Mucosa of rectum (tissue), 2 donors: Measurements from ENCODE around the gene KLHL1.

Experiments used
- H3K27ac ChIP-seq, 2 donors: one replicate each; pipeline ENCODE4 v1.7.0; 2013; ENCODE audit warnings: inconsistent platforms in 2 of 2, low read depth in 2 of 2, low read length in 2 of 2
- H3K27me3 ChIP-seq, 2 donors: one replicate each; pipeline ENCODE4 v1.7.0; 2013; ENCODE audit warnings: low read length in 2 of 2; ENCODE audit not compliant: control insufficient read depth in 2 of 2, insufficient read depth in 2 of 2
- H3K36me3 ChIP-seq, 2 donors: one replicate each; pipeline ENCODE4 v1.7.0; 2013; ENCODE audit warnings: low read length in 2 of 2; ENCODE audit not compliant: control insufficient read depth in 2 of 2, insufficient read depth in 2 of 2
- H3K4me1 ChIP-seq, 2 donors: one replicate each; pipeline ENCODE4 v1.7.0; 2013; ENCODE audit warnings: low read length in 2 of 2, mild to moderate bottlenecking in 1 of 2; ENCODE audit not compliant: control insufficient read depth in 2 of 2, insufficient read depth in 2 of 2
- H3K4me3 ChIP-seq, 2 donors: one replicate each; pipeline ENCODE4 v1.7.0; 2013; ENCODE audit warnings: low read length in 2 of 2
- H3K9ac ChIP-seq, 2 donors: one replicate each; pipeline ENCODE4 v1.7.0; 2013; ENCODE audit warnings: low read length in 2 of 2, low read depth in 1 of 2, mild to moderate bottlenecking in 1 of 2
- H3K9me3 ChIP-seq, 2 donors: one replicate each; pipeline ENCODE4 v1.7.0; 2013; ENCODE audit warnings: low read length in 2 of 2; ENCODE audit not compliant: control insufficient read depth in 2 of 2
- donor health status: healthy.
- donor health status: Normal muscosa, but diverticular disease.

Gene KLHL1

DNA sequence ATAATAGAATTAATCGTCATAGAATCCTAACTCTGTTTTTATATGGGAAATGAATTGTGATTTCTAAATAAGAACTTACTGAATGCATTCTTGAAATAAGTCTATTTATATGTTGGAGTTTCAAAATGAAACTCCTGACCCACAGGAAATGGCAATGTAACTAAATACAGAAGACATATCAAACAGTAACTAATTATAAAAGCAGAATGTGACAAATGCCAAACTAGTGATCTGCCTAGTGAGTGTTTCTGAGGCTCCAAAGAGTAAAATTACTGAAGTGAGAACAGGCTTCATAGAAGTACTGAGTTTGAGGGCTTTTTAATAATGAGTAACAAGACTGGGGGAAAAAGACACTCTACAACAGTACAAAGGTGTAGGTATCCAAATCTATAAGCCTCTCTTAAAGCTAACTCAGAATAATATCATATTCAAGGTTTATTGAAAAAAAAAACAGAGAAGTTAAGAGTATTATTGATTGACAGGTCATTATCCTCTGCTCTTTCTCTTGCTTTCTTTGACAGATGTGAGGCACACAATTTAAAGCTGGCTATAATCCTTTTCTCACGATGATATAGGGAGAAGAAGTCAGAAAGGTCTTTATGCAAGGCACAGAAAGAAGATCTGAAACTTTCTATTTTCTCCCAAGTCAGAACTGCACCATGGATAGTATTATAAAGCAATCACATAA is 18.1 kb downstream of the KLHL1 start:
- Histone ChIP-seq H3K27me3 (no peaks in the 10 kb centered on the region), H3K9me3 (no peaks in the 10 kb centered on the region), H3K4me3 (no peak overlapping the region), H3K4me1 (no peaks in the 10 kb centered on the region), H3K9ac (no peak overlapping the region), H3K27ac (no peak overlapping the region), H3K36me3 (no peaks in the 10 kb centered on the region)

DNA sequence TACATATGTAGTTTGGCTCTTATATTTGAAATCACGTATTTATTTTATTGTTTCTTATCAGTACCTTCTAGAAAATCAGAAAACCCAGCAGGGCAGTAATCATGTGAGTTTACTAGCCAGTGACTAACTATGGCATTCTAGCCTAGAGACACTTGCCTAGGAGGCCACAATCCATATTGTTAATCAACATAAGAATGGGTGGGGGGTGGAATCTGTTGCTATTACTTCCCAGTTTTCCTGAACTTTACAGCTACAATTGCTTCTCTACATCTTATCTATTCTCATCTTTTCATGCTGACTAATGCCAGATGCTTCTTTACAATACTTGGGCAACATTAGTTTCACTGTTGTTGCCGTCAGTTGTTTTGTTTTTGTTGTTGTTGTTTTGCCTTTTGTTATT is 19.3 kb downstream of the KLHL1 start:
- H3K4me1 ChIP-seq: no peaks in the 10 kb centered on the region
- no peaks in the 10 kb centered on the region for H3K9me3 ChIP-seq
- H3K27me3 ChIP-seq: no peaks in the 10 kb centered on the region
- no peak overlapping the region for H3K4me3 ChIP-seq
- H3K27ac ChIP-seq: no peak overlapping the region
- H3K9ac ChIP-seq: no peak overlapping the region
- H3K36me3 ChIP-seq: no peaks in the 10 kb centered on the region

DNA sequence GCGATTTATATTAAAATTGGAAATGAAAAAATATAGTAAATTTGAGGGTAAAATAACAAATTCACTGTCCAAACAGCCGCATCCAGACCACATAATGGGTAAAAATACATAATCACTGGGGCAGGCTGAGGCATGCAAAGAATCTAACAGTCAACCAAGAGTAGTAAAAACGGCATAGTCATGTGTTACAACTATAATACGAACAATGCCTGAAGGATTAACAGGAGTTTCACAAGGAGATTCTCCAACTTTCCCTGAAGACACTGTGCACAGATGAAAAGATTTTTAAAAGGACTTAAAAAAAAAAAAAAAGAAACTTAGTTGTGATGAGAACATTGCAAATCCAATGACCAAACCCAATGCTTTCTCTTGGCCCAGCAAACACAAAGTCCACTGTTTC is 21.0 kb downstream of the KLHL1 start:
- Histone ChIP-seq H3K27me3 (no peaks in the 10 kb centered on the region), H3K4me3 (no peak overlapping the region), H3K9ac (no peak overlapping the region), H3K4me1 (no peaks in the 10 kb centered on the region), H3K9me3 (no peaks in the 10 kb centered on the region), H3K27ac (no peak overlapping the region), H3K36me3 (no peaks in the 10 kb centered on the region)

DNA sequence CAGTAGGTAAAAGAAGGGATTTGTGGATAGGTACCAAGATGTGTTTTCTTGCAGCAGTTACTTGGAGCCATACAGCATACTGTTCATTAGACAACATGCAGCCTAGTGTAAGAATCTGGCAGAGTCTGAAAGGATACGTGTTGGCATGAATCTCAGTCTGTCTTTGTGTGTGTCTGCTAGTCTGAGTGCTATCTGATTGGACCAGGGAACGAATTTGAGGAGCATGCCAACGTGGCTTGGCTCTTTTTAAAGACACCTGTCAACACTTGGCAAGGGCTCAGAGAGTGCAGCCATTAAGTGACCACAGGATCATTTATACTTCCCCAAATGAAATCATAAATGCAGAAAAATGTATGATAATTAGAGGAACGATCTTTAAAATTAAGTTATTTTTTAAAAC is 28.2 kb downstream of the KLHL1 start:
- Histone ChIP-seq H3K27me3 (no peaks in the 10 kb centered on the region), H3K36me3 (no peaks in the 10 kb centered on the region), H3K4me3 (no peak overlapping the region), H3K9ac (no peak overlapping the region), H3K4me1 (no peaks in the 10 kb centered on the region), H3K9me3 (no peaks in the 10 kb centered on the region), H3K27ac (no peak overlapping the region)

DNA sequence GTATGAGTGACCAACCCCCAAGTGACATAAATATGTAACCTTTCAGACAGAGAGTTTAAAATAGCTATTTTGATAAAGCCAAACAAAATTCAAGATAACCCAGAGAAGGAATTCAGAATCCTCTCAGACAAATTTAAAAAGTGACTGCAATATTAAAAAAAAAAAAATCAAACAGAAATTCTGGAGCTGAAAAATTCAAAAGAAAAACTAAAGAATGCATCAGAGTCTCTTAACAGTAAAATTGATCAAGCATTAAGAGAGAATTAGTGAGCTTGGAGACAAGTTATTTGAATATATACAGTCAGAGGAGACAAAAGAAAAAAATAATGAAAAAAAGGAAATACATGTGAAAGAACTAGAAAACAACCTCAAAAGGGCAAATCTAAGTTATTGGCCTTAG is 53.7 kb downstream of the KLHL1 start:
- H3K27me3 ChIP-seq: no peaks in the 10 kb centered on the region
- H3K9ac ChIP-seq: no peak overlapping the region
- no peaks in the 10 kb centered on the region for H3K36me3 ChIP-seq
- H3K4me3 ChIP-seq: no peak overlapping the region
- no peak overlapping the region for H3K27ac ChIP-seq
- no peaks in the 10 kb centered on the region for H3K9me3 ChIP-seq
- no peaks in the 10 kb centered on the region for H3K4me1 ChIP-seq

DNA sequence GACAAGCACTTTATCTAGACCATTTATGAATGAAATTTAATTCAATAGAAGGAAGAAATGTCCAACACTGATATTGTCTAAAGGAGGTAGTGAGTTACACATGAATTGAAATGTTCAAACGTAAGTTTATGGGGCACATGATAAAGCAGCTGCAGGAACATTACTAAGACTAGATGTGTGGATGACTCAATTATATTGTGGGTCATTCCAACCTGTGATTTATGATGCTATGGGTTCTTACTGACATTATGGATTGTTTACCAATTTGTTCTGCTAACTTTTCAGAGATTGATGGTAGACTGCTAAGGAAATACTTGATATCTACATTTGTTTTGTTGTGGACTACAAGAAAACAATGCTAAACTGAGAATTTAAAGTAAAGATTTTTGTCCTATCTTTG is 56.7 kb downstream of the KLHL1 start:
- no peaks in the 10 kb centered on the region for H3K27me3 ChIP-seq
- H3K9ac ChIP-seq: no peak overlapping the region
- no peaks in the 10 kb centered on the region for H3K36me3 ChIP-seq
- H3K27ac ChIP-seq: no peak overlapping the region
- no peaks in the 10 kb centered on the region for H3K4me1 ChIP-seq
- no peak overlapping the region for H3K4me3 ChIP-seq
- H3K9me3 ChIP-seq: no peaks in the 10 kb centered on the region

DNA sequence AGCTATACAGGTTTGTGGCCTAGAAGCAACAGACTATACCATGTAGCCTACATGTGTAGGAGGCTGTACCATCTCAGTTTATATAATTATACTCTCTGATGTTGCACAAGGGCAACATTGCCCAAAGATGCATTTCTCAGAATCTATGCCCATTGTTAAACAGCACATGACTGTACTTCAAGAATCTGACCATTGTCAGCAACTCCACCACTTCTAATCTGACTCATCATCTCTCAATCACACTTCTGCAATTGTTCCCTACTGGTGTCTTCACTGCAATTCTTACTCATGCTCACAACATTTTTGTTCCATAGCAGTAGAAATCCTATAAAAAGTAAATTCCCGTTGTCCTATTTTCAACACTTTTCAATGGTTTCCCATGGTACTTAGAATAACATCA is 64.6 kb downstream of the KLHL1 start:
- Histone ChIP-seq H3K36me3 (no peaks in the 10 kb centered on the region), H3K4me1 (no peaks in the 10 kb centered on the region), H3K9ac (no peak overlapping the region), H3K4me3 (no peak overlapping the region), H3K27ac (no peak overlapping the region), H3K27me3 (no peaks in the 10 kb centered on the region), H3K9me3 (no peaks in the 10 kb centered on the region)

DNA sequence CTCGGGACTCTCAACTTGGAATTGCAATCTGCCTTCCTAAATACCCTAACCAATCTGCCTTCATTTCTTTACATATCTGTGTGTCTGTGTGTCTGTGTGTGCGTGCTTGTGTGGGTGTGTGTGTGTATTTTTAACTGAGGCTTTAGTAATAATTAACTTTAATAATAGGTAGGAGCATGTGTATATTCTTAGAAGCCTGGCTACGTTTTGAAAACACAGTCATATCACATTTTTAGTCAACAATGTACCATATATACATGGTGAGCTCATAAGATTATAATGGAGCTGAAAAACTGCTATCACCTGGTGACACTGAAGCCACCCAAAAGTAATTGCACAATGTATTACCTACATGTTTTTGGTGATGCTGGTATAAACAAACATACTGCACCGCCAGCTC is 66.1 kb downstream of the KLHL1 start:
- Histone ChIP-seq H3K9me3 (no peaks in the 10 kb centered on the region), H3K9ac (no peak overlapping the region), H3K36me3 (no peaks in the 10 kb centered on the region), H3K4me1 (no peaks in the 10 kb centered on the region), H3K4me3 (no peak overlapping the region), H3K27me3 (no peaks in the 10 kb centered on the region), H3K27ac (no peak overlapping the region)

DNA sequence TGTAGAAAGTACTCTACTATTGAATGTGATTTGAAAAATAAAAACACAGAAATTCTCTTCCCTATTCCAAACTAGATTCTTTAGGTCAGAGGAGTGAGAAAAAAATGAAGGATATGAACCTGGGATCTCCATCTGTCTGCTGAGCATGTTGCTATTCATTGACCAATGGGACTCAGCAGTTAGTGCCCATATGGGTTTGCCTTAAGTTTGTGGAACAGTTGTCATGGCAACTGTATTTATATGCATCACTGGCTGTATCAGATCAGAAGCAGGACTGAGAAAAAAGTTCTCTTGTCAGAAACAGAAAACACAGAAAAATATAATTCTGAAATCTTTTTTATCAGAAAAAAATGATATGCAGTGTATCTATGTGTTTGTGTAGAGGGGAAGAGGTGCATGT is 74.0 kb downstream of the KLHL1 start:
- Histone ChIP-seq H3K4me1 (no peaks in the 10 kb centered on the region), H3K4me3 (no peak overlapping the region), H3K9me3 (no peaks in the 10 kb centered on the region), H3K36me3 (no peaks in the 10 kb centered on the region), H3K9ac (no peak overlapping the region), H3K27ac (no peak overlapping the region), H3K27me3 (no peaks in the 10 kb centered on the region)

DNA sequence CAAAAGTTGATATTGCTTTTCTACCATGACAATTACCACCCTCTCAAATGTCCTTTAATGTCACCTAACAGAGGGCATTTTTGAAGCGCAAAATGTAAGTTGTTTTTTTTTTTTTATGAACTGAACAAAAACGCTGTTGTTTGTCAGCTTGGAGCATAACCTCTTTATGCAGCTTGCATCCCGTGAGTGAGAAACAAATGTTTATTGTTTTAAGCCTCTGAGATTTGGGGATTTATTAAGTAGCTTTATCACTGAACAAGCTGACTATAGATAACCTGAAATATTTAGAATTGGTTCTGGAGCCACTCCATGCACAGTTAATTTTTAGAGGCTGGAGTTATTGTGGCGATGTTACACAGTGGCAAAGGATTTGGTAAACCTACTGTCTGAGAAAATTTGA is 80.7 kb downstream of the KLHL1 start:
- Histone ChIP-seq H3K27me3 (no peaks in the 10 kb centered on the region), H3K4me1 (no peaks in the 10 kb centered on the region), H3K36me3 (no peaks in the 10 kb centered on the region), H3K9ac (no peak overlapping the region), H3K27ac (no peak overlapping the region), H3K4me3 (no peak overlapping the region), H3K9me3 (no peaks in the 10 kb centered on the region)

DNA sequence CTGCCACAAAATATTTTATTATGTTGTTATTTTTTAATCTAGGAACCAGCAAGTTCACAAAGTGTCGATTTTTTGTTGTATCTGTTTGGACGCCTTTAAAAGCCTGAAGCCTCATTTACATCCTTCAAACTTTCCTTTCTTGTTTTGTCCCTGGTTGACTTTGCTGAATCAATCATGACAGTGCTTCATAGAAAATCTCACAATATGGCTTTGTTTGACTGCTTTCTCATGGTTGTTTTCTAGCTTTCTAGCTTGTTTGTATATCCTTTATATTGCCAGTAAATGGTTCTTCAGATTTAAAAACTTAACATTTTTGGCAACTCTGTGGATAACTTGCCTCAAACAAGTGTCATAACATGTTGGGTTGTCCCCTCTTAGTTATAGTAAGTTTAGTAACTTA is 84.7 kb downstream of the KLHL1 start:
- no peaks in the 10 kb centered on the region for H3K27me3 ChIP-seq
- no peak overlapping the region for H3K4me3 ChIP-seq
- no peak overlapping the region for H3K27ac ChIP-seq

More for the DNA sequence above, 84.7 kb downstream of the KLHL1 start:
- H3K4me1 ChIP-seq: no peaks in the 10 kb centered on the region
- H3K9me3 ChIP-seq: no peaks in the 10 kb centered on the region
- no peak overlapping the region for H3K9ac ChIP-seq
- no peaks in the 10 kb centered on the region for H3K36me3 ChIP-seq
